NCI-H748 (cell line): ENCODE results near the gene STARD10.

Source experiments
- DNase-seq: peaks from one replicate; lab custom pipeline; 2025; ENCODE audit not compliant: unreplicated experiment; lab: John Stamatoyannopoulos, UW

The STARD10 gene

DNA sequence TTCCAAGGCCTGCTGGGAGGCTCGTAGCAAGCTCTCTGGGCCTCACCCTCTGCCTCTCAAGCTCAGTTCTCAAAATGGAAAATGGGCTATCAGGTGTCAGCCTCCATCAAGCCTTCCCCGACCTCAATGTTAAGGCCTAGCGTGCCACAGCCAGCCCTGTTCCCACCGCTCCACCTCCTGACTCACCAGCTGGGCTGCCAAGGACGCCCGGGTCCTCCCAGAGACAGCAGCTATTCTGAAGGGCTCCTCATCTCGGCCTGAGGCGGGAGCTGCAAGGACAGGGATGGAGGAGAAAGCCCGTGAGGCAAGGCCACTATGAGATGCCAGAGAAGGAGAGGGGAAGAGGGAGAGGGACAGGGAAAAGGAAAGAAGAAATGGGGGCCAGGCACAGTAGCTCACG lies 61.5 kb downstream of the STARD10 start:
- no peak for DNase-seq

GRCh38 chr11:72730737-72731136 lies 63.1 kb downstream of the STARD10 start:
- DNase-seq: no peak

DNA sequence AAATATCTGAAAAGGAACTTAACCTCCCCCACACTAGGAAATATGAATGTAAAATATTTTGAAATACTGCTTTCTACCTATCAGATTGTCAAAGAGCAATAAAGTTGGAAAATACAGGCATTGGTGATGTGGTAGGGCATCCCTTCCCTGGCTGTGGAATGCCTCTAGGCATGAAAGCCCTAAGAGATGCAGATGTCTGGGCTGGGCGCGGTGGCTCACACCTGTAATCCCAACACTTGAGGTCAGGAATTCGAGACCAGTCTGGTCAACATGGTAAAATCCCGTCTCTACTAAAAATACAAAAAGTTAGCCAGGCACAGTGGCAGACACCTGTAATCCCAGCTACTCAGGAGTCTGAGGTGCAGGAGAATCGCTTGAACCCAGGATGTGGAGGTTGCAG lies 63.6 kb downstream of the STARD10 start:
- no peak for DNase-seq

GRCh38 chr11:72727521-72727920 lies 66.3 kb downstream of the STARD10 start:
- no peak for DNase-seq

DNA sequence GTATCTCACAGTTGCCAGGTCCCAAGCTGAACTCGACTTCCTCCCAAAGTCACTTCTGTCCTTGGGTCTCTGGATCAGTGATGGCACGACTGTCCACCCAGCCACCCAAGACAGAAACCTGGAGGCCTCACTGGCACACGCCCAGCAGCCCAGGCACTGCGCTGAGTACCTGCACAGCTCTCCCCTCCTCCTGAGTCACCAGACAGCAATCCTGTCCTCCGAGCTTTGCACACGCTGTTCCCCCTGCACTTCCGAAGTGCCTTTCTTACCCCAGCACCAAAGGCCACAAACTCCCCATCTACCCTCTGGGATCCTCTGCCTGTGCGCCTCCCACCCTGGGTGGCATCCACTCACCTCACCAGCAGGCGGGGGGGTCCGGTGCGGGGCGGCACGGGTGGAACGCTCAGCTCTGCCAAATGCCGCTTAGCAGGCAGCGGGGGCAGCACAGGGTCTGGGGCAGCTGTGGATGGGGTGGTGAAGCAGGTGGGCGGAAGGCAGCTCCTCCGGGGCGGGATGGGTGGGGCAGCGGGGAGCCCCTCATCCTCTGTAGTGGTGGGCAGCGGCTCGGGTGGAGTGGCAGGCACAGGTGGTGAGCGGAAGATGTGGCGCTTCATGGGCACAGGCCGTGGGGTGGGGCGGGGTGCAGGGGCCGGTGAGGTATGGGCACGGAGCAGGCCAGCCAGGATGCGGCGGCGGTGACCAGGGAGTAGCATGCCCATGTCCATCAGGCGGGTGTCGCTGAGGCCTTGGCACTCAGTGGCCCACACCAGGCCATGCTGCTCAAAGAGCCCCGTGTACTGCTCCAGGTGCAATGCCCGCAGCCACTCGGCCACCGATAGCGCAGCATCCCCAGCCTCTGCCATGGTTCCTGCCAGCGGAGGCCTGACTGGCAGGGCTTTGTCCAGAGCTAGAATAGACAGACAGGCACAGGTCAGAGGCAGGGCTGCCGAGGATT lies 67.3 kb downstream of the STARD10 start:
- DNase-seq: no peak

DNA sequence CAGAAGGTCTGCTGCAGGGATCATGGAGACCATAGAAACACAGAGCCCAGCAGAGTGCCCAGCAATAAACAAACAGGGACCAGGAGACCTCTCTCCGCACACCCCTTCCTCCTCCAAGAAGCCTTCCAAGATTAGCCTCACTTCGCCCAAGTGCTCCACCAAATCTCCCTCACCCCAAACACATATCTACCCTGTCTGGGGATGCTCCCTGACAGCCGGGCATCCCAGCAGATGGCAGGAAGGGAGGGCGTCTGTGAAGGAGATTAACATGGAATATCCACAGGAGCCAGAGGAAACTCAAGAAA lies 68.2 kb downstream of the STARD10 start:
- DNase-seq: no peak

DNA sequence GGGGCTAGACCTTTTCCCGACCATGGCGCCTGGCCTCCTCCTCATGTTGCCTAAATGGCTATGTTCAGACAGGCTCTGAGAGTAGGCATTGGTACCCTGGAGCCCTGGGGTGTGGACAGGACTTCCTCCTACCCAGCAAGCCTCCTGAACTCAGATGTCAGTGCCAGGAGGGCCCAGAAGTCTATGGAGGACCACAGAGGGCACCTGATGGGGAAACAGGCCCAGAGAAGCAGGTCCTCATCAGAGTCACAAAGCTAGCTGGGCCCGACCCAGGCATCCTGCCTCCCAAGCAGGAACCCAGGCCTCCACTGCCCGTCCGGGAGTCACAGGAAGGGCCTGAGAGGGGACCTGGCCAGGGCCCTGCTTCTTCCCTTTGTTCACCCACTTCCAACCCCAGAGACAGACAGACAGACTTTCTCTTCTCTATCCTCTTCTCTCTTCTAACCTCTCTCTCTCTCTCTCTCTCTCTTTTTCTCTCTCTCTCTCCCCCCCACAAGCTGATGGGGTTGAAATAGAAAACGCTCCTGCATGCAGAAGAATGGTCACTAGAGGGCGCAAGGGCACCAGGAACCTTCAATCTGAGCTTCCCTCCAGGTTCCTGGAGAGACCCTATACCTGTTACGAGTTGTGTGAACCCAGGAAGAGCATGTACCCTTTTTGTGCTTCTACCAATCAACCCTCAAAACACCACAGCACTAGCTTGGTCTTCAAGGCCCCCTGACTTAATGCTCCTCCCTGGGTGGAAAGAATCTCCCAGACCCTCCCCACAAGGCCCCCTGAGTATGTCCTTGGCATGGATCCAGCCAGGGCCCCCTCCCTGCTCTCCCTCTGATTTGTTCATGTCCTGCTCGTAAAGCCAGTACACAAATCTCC lies 68.8 kb downstream of the STARD10 start:
- peak; percentile 75 for DNase-seq

- no peak for DNase-seq
Observed at GRCh38 chr11:72724021-72724551, 69.8 kb downstream of the STARD10 start.

- DNase-seq: no peak
Observed at GRCh38 chr11:72723508-72723907, 70.3 kb downstream of the STARD10 start.

GRCh38 chr11:72722050-72722748 lies 71.6 kb downstream of the STARD10 start:
- peak; percentile 16 for DNase-seq

DNA sequence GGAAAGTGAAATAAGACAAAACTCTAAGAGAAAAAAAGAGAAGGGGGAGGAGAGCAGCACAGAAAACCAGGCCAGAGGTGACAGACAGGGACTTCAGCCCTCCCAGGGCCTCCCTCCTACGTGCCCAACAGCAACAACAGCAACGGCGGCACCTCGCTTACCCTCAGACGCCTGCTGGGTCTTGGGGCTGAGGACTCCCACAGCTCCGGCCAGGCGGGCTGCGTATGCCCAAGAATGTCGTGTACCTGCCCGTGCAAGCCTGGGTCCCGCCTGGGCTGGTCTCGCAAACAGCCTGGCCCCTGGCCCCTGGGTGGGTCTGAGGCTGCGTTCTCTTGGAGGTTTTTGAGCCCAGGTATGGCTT lies 72.2 kb downstream of the STARD10 start:
- no peak for DNase-seq

GRCh38 chr11:72721276-72721675 lies 72.6 kb downstream of the STARD10 start:
- DNase-seq: no peak

GRCh38 chr11:72720784-72721183 lies 73.1 kb downstream of the STARD10 start:
- no peak for DNase-seq

DNA sequence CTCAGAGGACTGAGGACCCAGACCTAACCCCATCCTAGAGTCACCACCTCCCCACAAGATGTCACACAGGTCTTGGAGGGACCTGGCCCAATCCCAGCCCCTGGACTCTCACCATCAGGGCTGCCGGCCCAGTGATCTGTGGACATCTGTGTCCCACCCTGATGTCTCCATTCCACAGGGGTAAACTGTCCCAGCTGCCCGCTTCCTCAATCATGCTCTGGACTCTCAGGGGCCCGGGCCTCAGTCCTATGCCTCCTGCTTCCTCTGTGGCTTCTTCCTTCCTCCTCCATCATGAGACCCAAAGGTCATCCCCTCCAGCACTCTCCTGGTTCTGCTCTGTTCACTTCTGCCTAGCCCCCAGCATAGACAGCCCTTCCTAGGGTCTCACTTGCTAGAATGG lies 73.8 kb downstream of the STARD10 start:
- DNase-seq: no peak

- DNase-seq: no peak
Observed at GRCh38 chr11:72719551-72719950, 74.3 kb downstream of the STARD10 start.

- DNase-seq: no peak
Observed at GRCh38 chr11:72719144-72719543, 74.7 kb downstream of the STARD10 start.

DNA sequence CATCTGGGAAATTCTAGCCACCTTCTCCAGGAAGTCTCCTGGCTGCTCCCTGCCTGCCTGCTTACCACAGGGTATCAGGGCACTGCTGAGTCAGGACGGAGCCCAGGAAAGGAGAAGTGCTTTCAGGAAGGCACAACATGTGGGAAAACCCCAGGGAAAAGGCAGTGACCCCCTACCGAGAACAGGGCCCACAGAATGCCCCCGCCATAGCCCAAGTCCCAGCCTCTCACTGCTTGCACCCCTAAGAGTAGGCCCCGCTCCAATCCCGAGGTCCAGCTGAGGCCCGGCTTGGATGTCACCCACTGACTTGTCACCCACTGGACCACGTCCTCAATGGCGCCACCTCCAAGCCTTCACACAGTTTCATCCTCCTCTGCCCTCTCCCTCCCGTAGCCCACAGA lies 75.7 kb downstream of the STARD10 start:
- DNase-seq: no peak

DNA sequence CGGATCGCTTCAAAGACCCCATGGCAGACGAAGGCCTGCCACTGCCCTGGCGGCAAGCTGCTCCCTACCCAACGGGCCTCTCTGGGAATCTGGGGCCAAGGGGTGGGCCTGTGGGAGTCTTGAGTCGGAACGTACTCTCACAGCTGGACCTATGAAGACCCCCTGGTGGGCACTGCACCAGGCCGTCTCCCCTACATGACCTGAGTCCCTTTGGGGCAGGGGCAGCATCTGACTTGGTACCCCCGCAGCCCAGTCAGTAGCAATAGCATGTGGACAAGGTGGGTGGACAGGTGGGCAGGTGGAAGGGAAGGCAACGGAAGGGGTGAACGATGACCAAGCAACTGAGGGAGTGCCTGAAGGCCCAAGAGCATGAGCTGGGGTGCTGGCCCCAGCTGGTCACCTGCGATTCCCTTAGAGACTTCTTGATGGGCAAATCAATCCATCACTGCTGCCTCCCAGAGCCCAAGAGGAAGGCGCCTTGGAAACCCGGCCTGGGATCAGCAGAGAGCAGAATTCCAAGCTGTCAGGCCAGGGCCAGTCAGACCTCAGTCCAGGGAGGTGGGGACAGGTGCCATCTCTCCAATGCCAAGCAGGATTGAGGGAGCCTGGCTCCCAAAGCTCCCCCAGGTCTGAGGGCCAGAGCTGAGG lies 76.9 kb downstream of the STARD10 start:
- DNase-seq: no peak

- peak; percentile 26 for DNase-seq
Observed at GRCh38 chr11:72716290-72716689, 77.6 kb downstream of the STARD10 start.

- no peak for DNase-seq
Observed at GRCh38 chr11:72712841-72713240, 81.0 kb downstream of the STARD10 start.
